ENCODE measurements around the gene HSD3B7. TPM values are rescaled to one million over a fixed set of nuclear protein-coding genes. Genes with fewer than 3 reads are reported as not detected.
A peak's percentile ranks its signal among the peaks of the same experiment; 100 is the strongest.

HSD3B7 gene
- total RNA-seq, 4 donors from 2014 or later = 7.0 to 31.8 (median 29.6) TPM

DNA sequence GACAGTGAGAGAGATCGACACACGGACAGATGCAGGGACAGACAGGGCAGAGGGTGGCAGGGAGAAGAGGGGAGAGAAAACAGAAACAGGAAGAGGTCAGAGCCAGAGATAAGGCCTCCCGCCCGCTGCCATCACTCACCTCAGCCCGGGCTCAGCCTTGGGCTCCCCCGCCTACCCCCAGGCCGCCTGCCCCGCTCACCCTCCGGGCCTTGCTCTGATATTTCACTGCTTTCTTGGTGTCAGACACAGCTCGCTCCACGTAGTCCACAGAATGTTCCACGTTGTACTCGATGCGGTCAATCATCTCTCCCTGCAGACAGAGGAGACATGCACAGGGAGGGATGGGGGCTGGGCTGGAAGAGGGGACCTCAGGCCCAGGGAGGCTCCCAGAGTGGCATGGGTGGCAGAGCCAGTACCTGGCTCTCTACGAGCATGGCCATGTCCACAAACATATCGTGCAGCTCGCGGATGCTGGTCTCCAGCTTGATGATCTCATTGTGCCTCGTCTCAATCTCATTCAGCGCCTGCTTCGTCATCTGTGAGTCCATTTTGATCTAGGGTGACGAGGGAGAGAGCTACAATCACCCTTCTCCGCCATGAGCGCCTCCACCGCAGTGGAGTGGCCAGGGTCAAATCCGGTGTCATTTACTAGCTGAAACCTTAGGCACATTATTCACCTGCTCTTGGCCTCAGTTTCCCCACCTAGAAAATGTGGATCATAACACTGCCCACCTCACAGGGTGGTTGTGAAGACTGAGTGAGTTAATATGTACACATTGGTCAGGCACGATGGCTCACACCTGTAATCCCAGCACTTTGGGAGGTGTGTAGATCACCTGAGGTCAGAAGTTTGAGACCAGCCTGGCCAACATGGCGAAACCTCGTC lies 8.2 kb downstream of the HSD3B7 start:
- no peak overlapping the region for H3K4me3 ChIP-seq
- no peak for DNase-seq
- H3K9me3 ChIP-seq = no peaks in the 10 kb centered on the region
- no peaks in the 10 kb centered on the region for H3K27me3 ChIP-seq
- intact Hi-C loops (cut with DNase I; ENCODE audit: low total_unique reads) (no loop called here), in situ Hi-C loops (cut with MboI; ENCODE audit: low pct_ligation_motif_present in 1 of 4, low pct_unique_long_range_greater_than_20kb in 1 of 4, low sequenced_read_pairs in 3 of 4) (loop anchor here (10.0 to 25.0 kb wide), 5 partner anchors 169 to 869 kb away; partner anchors contain the start of genes ZNF843 (in 3 of the 4), COX6A2 (in 2 of the 4), ZNF267 (in 2 of the 4) and ARMC5 (in 1 of the 4))
- no peaks in the 10 kb centered on the region for H3K36me3 ChIP-seq
- H3K27ac ChIP-seq = no peak overlapping the region
- TF ChIP-seq, protein P1, sequence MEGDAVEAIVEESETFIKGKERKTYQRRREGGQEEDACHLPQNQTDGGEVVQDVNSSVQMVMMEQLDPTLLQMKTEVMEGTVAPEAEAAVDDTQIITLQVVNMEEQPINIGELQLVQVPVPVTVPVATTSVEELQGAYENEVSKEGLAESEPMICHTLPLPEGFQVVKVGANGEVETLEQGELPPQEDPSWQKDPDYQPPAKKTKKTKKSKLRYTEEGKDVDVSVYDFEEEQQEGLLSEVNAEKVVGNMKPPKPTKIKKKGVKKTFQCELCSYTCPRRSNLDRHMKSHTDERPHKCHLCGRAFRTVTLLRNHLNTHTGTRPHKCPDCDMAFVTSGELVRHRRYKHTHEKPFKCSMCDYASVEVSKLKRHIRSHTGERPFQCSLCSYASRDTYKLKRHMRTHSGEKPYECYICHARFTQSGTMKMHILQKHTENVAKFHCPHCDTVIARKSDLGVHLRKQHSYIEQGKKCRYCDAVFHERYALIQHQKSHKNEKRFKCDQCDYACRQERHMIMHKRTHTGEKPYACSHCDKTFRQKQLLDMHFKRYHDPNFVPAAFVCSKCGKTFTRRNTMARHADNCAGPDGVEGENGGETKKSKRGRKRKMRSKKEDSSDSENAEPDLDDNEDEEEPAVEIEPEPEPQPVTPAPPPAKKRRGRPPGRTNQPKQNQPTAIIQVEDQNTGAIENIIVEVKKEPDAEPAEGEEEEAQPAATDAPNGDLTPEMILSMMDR (IDR thresholded peaks at IDR 0.05) = no peak
- TF ChIP-seq EP300 (IDR thresholded peaks at IDR 0.05; ENCODE audit: low read depth) (no peak), POLR2AphosphoS5 (IDR thresholded peaks at IDR 0.05) (no peak), POLR2A (IDR thresholded peaks at IDR 0.05) (no peak)
- H3K4me1 ChIP-seq = peaks cover 6 to 18% (median 13%) of the 10 kb centered on the region in 4 donors
- WGBS, 2 donors (ENCODE audit: low coverage in 1 of 2) = 65 to 89% methylated on average over 5 to 29 of the region's 29 CpGs

DNA sequence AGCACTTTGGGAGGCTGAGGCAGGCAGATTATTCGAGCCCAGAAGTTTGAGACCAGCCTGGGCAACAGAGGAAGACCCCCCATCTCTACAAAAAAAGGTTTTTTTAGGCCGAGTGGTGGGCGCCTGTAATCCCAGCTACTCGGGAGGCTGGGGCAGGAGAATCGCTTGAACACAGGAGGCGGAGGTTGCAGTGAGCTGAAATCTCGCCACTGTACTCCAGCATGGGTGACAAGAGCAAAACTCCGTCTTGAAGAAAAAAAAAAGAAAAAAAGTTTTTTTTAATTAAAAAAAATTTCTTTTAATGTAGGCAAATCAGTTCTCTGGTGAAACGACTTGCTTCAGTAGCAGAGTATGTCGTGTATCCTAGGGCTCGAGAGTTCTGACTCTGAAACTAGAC lies 10.9 kb downstream of the HSD3B7 start:
- WGBS, 2 donors (ENCODE audit: low coverage in 1 of 2) = 66 to 83% methylated on average over 11 of the region's 11 CpGs
- DNase-seq = no peak
- no peaks in the 10 kb centered on the region for H3K27me3 ChIP-seq
- H3K36me3 ChIP-seq = no peaks in the 10 kb centered on the region
- H3K4me1 ChIP-seq = peaks cover 6 to 18% (median 13%) of the 10 kb centered on the region in 4 donors
- in situ Hi-C loops (cut with MboI; ENCODE audit: low pct_ligation_motif_present in 1 of 4, low pct_unique_long_range_greater_than_20kb in 1 of 4, low sequenced_read_pairs in 3 of 4) = loop anchor here (10.0 to 25.0 kb wide), 5 partner anchors 166 to 866 kb away; partner anchors contain the start of genes ZNF843 (in 3 of the 4), COX6A2 (in 2 of the 4), ZNF267 (in 2 of the 4) and ARMC5 (in 1 of the 4)
- peak overlapping the region; percentile 77 to 89 (median 81) for H3K27ac ChIP-seq
- H3K9me3 ChIP-seq = no peaks in the 10 kb centered on the region
- H3K4me3 ChIP-seq = peak overlapping the region in 1 of 4 donors; percentile 46
- intact Hi-C loops (cut with DNase I; ENCODE audit: low total_unique reads) = loop anchor here (1.0 kb wide), 1 partner anchor 45 kb away; no protein-coding TSS in a partner anchor
- TF ChIP-seq POLR2A (IDR thresholded peaks at IDR 0.05) (no peak), POLR2AphosphoS5 (IDR thresholded peaks at IDR 0.05) (no peak), EP300 (IDR thresholded peaks at IDR 0.05; ENCODE audit: low read depth) (no peak)
- TF ChIP-seq, protein P1 (IDR thresholded peaks at IDR 0.05) = no peak

GRCh38 chr16:30996324-30996984 lies 11.4 kb downstream of the HSD3B7 start:
- Histone ChIP-seq H3K36me3 (no peaks in the 10 kb centered on the region), H3K9me3 (no peaks in the 10 kb centered on the region), H3K27me3 (peaks cover under 1% of the 10 kb centered on the region), H3K4me1 (peaks cover 6 to 18% (median 13%) of the 10 kb centered on the region in 4 donors), H3K4me3 (peak overlapping the region; percentile 39 to 56 (median 48)), H3K27ac (peak overlapping the region; percentile 77 to 89 (median 81))
- in situ Hi-C loops (cut with MboI; ENCODE audit: low pct_ligation_motif_present in 1 of 4, low pct_unique_long_range_greater_than_20kb in 1 of 4, low sequenced_read_pairs in 3 of 4) = loop anchor here (10.0 to 25.0 kb wide), 5 partner anchors 166 to 866 kb away; partner anchors contain the start of genes ZNF843 (in 3 of the 4), COX6A2 (in 2 of the 4), ZNF267 (in 2 of the 4) and ARMC5 (in 1 of the 4)
- TF ChIP-seq, protein P1 (IDR thresholded peaks at IDR 0.05) = no peak
- no peak for TF ChIP-seq EP300 (IDR thresholded peaks at IDR 0.05; ENCODE audit: low read depth)
- TF ChIP-seq POLR2AphosphoS5 (IDR thresholded peaks at IDR 0.05) = no peak
- no peak for TF ChIP-seq POLR2A (IDR thresholded peaks at IDR 0.05)
- intact Hi-C loops (cut with DNase I; ENCODE audit: low total_unique reads) = loop anchor here (1.0 kb wide), 1 partner anchor 45 kb away; no protein-coding TSS in a partner anchor
- DNase-seq = peak; percentile 51
- WGBS, 2 donors (ENCODE audit: low coverage in 1 of 2) = 15% methylated on average over 22 of the region's 23 CpGs; no CpG with 5 or more reads in 1 of the 2 donors
